NCI-H446 treated with DMSO at 0.1 percent for 48 hours (cell line): ENCODE data around the gene SAT1.
"Not testable (repeated sequence)": the region's sequence is repeated elsewhere in the genome, so short reads cannot be mapped to it uniquely, and the experiment has no call there.

Experiments
- DNase-seq: peaks from one replicate; lab custom pipeline; 2025; lab: John Stamatoyannopoulos, UW

The SAT1 gene

DNA sequence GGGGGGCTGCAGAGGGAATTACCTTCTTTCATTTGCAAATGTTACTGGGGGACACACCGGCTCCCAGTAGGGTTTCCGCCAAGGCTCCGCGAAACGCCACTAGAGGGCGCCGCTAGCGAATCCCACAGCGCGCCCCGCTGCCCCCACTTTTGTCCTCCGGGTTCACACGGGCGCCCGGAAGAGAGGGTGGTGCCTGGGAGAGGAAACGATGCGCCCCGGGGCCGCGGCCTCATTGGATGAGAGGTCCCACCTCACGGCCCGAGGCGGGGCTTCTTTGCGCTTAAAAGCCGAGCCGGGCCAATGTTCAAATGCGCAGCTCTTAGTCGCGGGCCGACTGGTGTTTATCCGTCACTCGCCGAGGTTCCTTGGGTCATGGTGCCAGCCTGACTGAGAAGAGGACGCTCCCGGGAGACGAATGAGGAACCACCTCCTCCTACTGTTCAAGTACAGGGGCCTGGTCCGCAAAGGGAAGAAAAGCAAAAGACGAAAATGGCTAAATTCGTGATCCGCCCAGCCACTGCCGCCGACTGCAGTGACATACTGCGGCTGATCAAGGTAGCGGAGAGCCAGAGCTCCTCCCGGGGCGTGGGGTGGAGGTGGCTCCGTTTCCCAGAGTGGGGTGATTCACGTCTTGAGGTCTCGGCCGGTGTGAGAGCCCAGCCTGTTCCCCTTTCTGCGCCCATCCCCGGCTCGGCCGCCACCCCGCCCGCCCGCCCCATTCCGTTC, at the start of gene SAT1:
Gene SAT1 (plus strand): TSS at position 311 of the 726 bp plus-strand sequence. CDS start 179 bp downstream, at position 490.
- DNase-seq: peak; percentile 89

DNA sequence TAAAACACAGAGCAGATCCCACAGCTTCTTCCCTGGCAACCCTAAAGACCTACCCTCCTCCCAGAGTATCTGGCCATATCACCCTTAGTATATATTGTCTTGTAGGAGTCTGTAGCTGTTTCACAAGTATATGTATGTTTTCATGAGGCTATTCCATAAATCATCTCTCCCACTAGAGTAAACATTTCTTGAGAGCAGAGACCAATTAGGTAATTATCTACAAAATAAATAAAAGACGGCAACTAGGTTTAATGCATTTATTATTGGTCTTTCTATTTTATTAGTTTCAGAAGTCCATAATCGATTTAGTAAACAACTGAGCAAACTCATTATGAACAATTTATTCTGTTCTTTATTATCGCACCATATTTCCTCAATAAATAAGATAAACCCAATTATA, 46.9 kb upstream of the SAT1 start:
- DNase-seq: no peak

DNA sequence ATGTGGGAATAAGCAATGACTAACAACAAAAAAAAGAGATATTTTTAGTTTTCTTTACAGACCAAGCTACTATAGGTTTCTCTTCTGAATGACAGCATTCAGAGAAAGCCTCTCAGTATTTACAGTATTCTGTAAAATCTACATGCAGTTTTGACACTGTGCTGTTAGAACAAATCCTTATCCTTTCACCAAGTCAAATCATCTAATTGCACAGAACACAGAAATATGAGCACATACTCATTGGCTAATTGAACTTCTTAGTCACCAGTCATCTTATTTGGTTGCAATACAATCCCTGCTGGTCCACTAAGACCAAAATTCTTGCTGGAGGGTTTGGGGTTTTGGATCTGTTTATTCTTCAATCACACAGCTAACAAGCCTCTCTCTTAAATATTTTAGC, 45.6 kb upstream of the SAT1 start:
- DNase-seq: no peak

DNA sequence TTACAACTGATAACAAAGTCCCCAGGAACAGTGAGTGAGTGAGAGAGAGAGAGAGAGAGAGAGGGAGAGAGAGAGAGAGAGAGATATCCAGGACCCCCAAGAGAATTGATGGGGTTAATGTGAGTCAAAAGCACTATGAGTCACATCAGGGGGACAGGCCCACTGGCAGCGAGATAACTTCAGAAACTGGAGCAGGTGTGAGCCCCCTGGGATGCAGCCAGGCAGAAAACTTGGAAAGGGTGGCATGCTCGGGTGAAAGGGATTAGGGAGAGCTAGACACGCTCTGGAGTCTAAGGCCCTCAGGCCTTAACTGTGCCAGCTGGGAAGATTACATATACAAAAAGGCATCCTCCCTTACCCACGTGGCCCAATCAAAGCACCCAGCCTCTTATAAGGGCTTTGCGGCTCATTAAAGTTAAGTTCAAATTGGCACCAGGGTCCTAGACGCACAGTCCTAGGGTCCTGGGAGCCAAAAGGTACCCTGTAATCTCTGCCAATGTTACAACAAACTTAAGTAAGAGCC, 40.7 kb upstream of the SAT1 start:
- DNase-seq: peak; percentile 2

DNA sequence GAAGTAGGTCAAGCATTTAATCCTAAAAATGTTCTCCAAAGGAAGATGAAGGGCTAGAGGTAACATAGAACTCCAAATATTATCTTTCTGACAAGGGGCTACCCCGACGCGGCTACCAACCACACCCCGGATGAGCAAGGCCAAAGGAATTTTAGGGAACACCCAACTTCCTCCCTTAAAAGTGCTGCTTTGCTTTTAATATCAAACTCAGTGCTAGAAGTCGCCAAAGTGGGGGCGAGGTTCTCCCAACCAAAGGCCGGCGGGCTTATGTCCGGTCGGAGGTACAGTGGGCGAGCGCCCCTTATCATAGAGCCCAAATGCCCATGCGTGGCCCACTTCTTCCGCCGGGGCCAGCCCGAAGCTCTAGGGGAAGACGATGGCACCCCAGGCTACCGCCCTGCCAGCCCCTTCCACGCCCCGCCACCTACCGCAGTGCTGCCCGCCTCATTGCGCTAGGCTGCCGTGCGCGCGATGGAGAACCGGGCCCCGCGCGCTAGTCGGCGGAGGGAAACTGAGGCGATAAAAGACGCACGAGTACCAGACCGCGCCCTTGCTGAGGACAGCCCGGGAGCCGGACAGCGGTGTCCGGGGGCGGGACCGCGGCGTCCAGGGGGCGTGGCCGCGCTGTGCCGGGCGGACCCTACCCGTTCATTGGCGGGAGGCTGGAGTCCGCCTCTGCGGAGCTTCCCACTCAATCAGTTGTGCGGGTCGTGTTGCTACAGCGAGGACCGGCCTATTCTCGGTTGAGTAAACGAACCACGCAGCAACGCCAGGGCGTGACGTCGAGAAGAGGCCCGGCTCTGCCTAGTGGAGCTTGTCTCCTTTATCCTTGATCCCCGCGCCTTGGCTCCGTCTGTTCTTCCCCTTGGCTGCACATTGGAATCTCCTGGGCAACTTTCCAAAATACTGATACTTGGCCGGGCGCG, 40.0 kb upstream of the SAT1 start, which contains the start of gene ACOT9:
Gene ACOT9 (minus strand): TSS at position 580 of the 926 bp plus-strand sequence. CDS start 132 bp downstream, at position 448.
- no peak for DNase-seq

DNA sequence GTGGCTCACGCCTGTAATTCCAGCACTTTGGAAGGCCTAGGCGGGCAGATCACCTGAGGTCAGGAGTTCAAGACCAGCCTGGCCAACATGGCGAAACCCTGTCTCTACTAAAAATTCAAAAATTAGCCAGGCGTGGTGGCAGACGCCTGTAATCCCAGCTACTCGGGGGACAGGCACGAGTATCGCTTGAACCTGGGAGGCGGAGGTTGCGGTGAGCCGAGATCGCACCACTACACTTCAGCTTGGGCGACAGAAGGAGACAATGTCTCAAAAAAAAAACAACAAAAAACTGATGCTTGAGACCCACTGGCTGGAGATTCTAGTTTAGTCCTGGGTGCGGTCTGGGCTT, 39.4 kb upstream of the SAT1 start:
- not testable (repeated sequence) for DNase-seq

DNA sequence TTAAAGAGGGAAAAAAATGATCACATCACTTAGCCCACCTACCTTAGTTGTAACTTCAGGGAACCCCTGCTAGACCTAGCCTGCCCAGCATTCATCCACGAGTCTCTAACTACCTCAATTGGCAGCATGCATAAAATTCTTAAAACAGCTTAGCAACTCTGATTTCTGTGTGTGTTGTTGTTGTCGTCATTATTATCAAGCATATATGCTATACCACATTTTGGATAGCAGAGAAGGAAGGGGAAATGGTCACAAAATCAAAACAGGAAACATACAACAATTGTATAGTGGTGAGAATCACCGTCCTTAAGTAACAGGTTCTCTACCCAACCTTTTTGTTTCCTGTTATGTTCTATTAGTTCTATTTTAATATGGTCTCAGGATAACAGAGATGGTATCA, 37.2 kb upstream of the SAT1 start:
- no peak for DNase-seq

DNA sequence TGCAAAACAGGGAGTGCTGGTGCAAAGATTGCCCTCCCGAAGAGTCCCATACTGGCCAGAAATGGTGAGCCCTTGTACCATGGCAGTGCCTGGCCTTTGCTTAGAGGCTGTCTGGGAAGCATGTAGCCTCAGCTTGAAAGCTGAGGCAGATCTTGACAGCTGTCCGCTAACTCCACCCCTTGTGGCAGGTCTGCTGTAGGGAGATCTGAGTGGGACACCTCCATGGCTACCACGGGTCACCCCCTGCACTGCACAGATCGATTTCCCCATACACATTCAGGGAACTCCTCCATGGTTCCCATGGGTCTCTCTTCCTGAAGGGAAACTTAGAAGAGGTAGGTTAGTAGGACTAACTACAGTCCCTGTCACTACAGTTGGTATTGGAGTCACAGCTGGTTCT, 33.8 kb upstream of the SAT1 start:
- no peak for DNase-seq

DNA sequence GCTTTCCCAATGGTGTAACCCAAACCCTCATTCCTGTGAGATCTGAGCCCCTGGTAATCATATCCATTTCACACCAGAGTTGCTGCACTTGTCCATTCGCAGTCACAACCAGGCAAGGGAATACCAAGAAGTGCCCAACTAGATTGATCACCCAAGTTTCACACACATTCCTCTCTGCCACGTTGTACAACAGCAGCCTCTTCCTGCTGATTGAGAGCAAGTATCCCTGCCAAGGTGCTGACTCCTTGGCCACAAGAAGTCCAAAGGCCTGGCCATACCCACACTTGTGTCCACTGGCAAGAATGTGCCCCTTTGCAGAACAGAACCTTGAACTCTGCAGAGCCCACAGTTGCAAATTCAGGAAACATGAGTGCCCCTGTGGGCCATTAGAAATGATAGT, 33.4 kb upstream of the SAT1 start:
- no peak for DNase-seq

DNA sequence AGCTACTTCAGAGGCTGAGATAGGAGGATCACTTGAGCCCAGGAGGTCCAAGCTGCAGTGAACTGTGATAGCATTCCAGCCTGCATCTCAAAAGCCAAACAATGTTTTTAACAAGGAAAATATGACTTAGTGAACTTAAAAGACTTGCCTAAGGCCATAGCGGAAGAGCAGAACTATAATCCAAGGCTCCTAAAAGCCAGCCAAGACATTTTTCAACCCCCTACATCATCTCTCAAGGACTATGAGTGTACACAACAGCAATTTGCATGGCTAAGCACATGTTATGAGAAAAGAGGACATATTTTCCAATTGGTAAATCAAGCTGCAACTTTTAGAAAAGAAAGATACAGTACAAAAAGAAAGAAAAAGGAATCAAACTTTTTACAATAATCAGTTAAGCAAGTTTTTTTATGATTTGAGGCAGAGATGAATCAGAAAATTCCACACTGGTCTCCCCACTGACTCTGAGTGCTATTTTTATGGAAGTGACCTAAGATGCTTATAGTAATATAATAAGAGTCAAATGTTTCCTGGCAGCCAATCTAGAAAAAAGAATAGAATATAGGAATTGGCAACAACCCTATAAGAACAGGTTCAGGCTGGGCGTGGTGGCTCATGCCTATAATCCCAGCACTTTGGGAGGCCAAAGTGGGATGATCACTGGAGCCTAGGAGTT, 30.1 kb upstream of the SAT1 start:
- no peak for DNase-seq

DNA sequence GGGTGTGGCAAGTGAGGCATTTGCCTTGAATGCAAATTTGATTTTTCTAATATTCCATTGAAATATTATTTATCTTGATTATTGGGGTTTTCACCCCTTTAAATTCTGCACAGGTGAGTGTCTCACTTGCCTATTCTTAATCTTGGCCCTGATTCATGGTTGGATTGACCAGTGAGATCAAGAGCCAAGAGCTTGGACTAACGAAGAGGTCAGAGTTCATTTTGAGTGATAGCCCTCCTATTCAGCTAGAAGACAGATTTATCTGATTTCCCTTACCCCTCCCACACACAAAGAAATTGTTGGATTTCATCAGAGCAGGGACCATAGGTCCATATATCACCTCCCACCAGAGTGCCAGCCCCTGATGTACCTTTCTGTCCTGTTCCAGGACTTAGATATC, 28.3 kb upstream of the SAT1 start:
- no peak for DNase-seq

DNA sequence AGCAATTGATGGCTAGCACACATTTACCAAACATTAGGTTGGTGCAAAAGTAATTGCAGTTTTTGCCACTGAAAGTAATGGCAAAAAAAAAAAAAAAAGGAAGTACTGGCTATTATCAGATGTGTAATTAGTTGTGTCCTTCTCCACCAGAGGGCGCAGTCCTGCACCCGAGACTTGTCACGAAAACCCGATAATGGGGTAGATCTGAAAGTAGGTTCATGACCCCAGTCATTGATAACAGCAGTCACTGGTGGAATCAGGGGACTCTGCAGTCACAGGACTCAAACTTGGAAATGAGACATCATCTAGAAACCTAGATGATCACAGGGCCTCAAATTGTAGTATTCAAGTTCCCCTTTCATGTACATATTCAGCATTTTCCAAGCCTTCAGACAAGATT, 26.8 kb upstream of the SAT1 start:
- peak; percentile 2 for DNase-seq

DNA sequence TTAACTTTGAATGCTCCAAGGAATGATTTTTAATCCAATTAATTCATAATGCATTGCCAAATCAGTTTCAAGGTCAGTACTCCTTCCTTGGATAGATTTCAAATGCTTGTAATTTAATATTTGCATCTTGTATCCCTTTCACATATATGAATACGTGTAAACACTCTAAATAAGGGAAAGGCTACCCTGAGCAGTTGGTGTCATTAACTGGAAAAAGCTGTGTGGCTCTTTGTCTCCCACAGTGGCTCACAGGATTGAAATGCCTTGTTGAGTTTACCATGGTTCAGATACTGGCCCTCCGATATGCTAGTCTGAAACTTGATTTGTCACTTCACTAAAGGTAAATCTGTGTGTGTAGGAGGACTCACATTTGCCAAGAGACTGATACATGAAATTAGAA, 23.2 kb upstream of the SAT1 start:
- DNase-seq: no peak

DNA sequence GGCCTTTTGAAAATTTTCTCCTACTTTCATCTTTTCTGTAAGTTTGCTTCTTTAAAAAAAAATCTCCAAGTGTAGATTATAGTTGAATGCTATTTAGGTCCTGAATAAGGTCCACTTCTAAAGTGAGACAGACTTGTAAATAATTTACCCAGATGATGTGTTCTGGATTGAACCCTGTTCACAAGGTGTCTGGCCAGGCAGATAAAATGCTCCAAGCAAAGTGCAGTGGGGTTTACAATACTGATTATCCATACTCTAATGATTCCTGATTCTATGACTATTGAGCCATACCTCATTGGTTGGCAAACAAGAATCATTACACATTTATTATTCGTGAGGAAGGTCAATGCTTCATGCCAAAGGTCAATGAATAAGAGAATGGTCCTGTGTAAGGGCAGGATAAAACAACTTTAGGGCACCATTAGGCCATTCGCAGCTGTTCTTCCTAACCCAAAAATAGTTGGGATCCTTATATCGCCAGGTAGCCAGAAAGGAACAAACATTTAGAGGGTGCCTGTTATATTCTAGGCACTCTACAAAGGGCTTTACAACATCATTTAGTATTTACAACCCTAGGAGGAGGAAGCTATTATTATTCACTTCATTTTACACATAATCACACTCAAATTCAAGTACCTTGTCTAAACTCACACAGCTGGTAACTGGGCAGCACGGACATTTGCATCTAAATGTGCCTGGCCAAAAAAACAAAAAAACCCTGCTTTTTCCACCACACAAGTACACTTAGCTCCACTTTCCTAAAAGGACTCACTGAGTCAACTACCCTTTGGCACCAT, 18.6 kb upstream of the SAT1 start:
- DNase-seq: no peak

DNA sequence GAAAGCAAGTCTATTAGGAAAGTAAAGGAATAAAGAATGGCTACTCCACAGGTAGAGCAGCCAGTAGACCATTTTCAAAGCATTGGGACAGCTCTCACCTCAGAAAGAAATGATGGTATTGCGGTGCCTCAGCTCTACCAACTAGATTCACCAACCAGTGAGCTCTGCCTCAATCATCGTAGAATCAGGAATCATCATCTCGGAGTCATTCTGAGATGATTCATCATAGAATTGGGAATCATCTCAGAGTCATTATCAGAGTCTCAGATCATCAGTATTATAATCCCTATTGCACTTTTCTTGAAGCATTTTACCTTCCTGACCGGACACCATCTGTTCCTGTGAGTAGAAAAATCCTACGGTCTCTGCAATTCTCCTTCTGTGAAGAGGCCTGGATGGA, 17.5 kb upstream of the SAT1 start:
- no peak for DNase-seq

DNA sequence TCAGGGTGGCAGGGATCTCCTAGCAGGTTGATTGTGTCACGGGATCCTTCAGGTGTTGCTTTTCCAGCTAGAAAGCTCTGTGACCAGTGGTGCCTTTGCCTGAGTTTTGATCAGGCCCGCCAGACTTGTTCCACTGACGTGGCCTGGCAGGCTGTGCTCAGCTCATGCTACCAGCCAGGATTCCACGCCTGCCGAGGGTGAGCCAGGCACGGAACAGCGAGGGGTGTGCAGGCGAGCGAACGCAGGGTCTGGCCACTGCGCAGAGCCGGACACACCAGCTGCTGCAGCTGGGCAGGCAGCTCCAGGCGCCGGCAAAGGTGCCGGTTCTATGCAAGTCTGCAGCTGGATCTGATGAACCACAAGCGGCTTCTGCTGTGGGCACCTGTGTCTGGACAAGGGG, 17.1 kb upstream of the SAT1 start:
- DNase-seq: no peak

DNA sequence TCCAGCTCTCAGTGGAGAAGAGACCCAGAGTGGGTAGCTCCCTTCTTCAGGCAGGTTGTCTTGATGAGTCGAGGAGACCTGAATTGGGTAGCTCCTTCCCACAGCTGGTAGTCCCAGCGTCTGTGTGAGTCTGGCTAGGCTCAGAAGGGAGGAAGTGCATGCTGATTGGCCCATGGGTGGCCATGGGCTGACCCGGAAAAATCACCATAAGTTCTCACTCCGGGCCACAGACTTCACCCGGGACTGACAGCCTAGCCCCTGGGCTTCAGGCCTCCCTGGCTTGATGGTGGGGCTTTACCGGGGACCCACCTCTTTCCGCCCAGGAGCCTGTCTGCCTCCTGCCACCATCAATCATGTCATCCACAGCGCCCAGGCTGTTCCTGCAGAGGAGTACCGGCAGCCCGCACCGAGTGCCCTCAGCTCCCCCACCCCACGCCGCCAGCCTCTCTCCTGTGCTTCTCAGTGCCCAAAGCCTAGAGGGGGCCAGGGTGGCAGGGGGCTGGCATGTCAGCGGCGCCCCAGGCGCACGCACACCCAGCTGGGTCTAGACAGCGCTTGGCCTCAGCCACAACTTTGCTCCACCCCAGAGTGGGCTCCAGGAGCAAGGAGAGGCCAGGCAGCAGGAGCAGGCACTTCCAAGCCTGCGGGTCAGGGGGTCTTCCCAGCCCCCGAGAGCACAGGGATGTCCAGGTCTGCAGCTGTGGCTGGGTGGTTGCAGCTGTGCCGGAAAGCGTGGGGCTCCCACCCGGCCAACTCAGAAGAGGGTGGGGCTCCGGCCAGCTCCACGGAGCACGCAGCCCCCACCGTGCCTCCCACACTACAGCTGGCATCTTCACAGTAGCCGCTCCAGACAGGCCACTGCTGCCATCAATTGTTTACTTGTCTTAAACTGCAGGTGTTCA, 16.1 kb upstream of the SAT1 start:
- no peak for DNase-seq

DNA sequence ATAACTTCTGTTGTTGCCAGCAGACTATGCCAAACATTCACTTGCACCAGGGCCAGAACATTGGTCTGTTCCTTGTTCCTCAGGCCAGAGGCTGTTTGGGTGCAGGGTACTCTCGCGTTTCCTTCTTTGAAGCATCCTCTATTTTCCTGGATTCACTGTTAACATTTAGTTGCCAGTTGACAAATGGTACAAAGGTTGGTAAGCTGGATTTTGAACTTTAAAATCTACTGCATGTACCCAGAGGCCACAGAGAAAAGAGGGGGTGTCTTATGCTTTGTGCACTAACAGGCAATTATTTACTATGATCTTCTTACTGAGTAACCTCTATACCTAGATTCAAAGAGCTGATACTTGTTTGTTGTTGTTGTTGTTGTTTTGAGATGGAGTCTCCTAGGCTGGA, 12.8 kb upstream of the SAT1 start:
- no peak for DNase-seq

DNA sequence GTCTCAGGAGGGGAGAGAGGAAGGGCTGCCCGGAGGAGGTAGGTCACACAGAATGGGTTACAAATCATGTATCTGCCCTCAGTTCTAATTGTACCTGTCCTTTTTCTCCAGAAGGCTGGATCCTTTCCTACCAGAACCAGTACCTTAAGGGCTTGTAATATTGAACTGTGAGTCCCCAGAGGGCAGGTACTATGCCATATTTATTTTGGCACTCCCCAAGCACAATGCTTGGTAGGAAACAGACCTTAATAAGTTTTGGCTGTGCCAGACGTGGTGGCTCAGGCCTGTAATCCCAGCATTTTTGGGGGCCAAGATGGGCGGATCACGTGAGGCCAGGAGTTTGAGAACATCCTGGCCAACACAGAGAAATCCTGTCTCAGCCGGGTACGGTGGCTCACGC, 11.9 kb upstream of the SAT1 start:
- not testable (repeated sequence) for DNase-seq

DNA sequence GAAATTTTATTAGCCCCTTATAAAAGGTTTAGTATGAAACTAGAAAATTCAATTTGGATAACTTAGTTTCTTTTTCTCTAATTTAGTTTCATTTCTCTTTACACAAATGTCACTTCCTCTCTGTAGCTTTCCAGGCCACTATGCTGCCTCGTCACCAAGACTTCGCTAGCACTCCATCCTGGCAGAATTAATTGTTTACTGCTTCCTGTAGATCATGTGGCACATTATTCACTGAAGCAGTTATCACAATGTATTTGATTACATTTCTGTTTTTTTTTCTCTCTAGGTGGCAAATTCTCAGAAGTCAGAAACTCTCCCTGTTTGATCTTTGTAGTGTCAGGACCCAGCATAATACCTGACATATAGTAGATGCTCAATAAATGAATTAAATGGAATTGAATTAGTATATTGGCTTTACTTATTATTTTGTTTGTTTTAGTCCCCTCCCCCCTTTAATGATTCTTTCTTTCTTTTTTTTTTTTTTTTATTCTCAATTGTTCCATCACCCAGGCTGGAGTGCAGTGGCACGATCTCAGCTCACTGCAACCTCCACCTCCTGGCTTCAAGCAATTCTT, 9.3 kb upstream of the SAT1 start:
- DNase-seq: no peak
